NCI-H1092 (cell line): ENCODE results near the gene SIGLEC14.

Source experiments
- DNase-seq: peaks from one replicate; lab custom pipeline; 2025; lab: John Stamatoyannopoulos, UW

Gene SIGLEC14

DNA sequence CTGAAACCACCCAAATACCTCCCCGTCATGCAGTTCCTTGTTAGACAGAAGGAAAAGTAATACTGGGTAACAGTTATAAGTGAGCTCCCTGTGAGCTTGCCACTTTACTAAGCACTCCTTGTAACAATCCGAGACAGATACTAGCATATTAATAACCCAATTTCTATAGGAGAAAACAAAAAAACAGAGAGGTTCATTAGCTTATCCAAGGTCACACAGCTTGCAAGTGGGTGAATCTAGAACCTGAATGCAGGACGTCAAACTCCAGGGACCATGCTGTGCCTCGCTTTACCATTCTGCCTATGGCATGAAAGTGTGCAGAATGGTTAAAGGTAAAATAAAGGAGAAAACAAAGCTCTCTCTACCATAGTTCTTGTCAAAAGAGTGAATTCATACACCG, 31.8 kb downstream of the SIGLEC14 start:
- DNase-seq = no peak

DNA sequence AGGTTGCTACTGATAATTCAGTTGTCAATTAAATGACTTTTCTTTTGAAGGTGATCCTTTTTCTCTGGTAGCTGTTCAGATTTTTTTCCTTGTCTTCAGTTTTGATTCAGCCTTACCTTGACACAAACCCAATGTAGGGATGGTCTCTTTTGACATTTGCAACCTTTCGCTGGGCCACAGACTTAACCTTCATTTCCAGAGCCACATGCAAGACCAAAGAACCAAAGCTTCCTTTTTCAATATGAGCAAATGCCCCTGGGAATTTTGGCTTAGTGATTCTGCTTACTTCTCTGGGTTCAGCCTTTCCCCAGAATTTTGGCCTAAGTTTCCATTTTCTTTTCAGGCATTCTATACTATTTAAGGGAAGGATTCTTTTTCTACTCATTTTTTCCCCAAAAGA, 36.0 kb downstream of the SIGLEC14 start:
- no peak for DNase-seq

DNA sequence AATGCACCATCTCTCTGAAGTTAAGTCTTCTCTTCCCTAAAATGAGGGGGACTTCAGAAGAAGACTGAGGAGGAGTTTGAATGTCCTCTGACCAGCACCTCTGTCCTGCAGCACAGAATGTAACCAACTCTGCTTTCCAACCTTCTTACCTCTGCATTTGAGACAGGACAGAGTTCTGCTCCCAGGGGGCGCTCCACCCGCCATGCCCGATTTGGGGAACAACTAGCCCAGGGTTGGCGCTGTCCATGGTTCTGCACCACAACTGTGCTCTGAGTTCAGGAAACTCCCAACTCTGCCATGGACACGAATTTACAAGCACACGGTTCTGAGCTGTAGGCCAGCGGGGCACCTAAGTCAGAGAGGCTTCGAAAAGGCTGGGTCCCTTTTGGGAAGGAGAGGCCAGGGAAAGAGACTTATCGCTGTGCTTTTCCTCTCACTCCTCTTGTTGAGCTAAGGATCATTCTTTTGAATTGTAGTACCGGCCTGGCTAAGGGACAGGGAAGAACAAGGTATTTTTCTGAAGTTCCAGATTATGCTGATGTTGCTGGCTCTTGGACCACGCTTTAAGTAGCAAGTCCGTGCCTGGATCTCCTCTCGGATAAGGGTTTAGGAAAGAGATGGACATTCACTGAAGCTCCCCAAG, 38.6 kb downstream of the SIGLEC14 start:
- DNase-seq = no peak

- DNase-seq = no peak
Observed at GRCh38 chr19:51607077-51607476, 39.5 kb downstream of the SIGLEC14 start.

DNA sequence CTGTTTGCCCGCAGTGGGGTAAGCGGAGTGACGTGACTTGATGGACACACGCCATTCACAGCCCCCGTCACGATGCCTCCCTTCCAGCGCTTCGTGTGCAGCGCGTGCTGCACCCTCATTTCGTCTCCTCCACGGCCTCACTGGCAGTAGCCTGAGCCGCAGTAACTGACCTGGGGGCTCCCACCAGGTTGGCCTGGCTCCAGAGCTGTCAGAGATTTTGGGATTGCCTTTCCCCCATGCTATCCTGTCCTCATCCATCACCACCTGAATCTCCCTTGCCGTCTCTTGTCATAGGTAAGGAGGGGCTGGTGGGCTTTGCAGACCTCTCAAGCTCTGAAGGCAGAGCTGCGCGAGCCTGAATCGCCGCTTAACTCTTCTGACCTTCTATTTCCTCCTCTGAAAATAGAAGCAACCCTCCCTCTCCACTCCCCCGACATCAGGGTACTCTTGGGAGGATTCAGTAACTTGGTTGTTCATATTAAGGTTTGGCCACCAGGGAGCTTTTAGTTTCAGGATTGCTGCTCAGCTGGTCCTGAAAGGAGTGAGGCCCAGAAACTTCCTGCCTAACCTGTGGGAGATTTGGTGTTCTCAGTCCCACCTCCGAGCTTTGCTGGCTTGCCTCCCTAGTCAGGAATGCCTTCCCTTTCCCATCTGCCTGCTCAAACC, 44.3 kb downstream of the SIGLEC14 start:
- no peak for DNase-seq

- DNase-seq = no peak
Observed at GRCh38 chr19:51600940-51601580, 45.6 kb downstream of the SIGLEC14 start.

DNA sequence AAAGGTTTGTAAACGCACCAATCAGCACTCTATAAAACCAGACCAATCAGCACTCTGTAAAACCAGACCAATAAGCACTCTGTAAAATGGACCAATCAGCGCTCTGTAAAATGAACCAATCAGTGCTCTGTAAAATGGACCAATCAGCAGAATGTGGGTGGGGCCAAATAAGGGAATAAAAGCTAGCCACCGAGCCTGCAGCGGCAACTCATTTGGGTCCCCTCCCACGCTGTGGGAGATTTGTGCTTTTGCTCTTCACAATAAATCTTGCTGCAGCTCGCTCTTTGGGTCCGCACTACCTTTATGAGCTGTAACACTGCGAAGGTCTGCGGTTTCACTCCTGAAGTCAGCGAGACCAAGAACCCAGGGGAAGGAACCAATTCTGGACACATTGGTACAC, 47.5 kb downstream of the SIGLEC14 start:
- no peak for DNase-seq

- no peak for DNase-seq
Observed at GRCh38 chr19:51598159-51598915, 48.3 kb downstream of the SIGLEC14 start.

DNA sequence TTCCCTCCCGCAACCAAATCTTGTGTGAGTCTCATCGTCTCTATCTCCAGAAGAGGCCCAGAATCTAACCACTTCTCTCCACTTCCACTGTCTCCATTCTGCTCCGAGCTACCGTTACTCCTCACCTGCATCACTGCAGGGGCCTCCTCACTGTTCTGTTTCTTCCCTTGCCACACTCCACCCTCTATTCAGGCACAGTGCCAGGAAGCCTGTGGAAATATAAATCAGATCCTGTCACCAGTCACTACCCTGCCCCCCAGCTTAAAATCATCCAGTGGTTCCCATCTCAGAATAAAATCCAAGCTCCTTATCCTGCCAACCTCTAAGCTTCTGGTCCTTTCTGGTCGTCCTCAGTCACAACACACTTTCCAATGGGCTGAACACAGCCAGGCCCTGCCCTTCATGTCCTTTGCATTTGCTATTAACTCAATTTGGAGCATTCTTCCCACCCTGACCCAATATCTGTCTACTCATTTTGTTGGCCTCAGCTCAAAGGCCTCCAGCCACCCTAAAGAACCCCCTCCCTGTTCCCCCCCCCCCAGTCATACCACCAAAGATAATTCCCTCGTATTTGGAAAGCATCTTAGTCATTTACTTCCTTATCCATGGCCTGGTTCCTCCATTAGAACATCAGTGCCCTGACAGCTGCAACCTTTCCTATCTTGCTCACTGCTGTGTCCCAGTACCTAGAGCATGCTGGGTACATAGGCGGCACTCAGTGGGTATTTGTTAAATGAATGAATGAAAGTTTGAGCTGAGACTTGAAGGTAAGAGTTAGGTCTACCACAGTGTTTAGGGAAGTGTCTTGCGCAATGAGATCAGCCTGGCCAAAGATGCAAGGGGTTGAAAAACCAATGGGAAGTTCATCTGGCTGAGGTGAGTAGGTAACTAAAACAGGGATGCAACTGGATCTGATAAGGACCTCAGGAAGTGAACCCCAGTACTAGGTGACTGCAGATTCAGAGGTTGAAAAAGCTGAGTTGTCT, 51.1 kb downstream of the SIGLEC14 start:
- no peak for DNase-seq

DNA sequence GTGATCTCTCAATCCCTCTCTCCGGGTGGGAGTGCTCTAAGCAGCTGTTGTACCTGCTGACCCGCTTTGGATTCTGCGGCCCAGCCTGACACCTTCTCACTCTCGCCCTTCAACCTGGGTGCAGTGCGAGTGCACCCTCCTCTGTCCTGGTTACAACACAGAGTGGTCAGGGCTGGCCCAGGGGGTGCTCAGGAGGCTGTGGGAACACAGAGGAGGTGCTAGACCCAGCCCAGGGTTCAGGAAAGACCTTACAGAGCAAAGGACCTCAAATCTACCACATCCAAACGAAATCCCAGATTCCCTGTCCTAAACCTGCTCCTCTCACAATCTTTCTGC, 51.9 kb downstream of the SIGLEC14 start:
- no peak for DNase-seq

GRCh38 chr19:51593969-51594773, 52.5 kb downstream of the SIGLEC14 start:
- DNase-seq = peak; percentile 89

- no peak for DNase-seq
Observed at GRCh38 chr19:51593138-51593890, 53.3 kb downstream of the SIGLEC14 start.
